Adipocyte (in vitro differentiated cells): ENCODE data around the gene PRELID2.

ENCODE experiments used
- DNase-seq: peaks from one replicate; pipeline ENCODE4 v3.0.0-alpha.2; 2015; ENCODE audit warnings: low read depth
- H3K27me3 ChIP-seq: replicated peaks from 2 replicates; pipeline ENCODE4 v1.7.0; 2013; ENCODE audit warnings: mild to moderate bottlenecking, low read length, moderate library complexity; ENCODE audit not compliant: control insufficient read depth, insufficient read depth
- H3K36me3 ChIP-seq: 2 replicates; pipeline ENCODE4 v1.7.0; 2013; ENCODE audit warnings: low read length, mild to moderate bottlenecking, moderate library complexity; ENCODE audit not compliant: control insufficient read depth, insufficient read depth, severe bottlenecking
- H3K4me1 ChIP-seq: 2 replicates; pipeline ENCODE4 v1.7.0; 2013; ENCODE audit warnings: mild to moderate bottlenecking, low read length, moderate library complexity; ENCODE audit not compliant: control insufficient read depth, insufficient read depth
- H3K4me3 ChIP-seq: 2 replicates; pipeline ENCODE4 v1.7.0; 2013; ENCODE audit warnings: mild to moderate bottlenecking, low read length, moderate library complexity
- H3K9ac ChIP-seq: 2 replicates; pipeline ENCODE4 v1.7.0; 2013; ENCODE audit warnings: mild to moderate bottlenecking, low read length, moderate library complexity
- H3K9me3 ChIP-seq: 2 replicates; pipeline ENCODE4 v1.7.0; 2013; ENCODE audit warnings: mild to moderate bottlenecking, low read length, moderate library complexity; ENCODE audit not compliant: control insufficient read depth

The PRELID2 gene

GRCh38 chr5:145856285-145856818 lies 21.2 kb upstream of the PRELID2 start:
- Histone ChIP-seq H3K9me3 (no peaks in the 10 kb centered on the region), H3K27me3 (no peaks in the 10 kb centered on the region), H3K9ac (peak overlapping the region; percentile 12), H3K4me1 (peaks cover 15% of the 10 kb centered on the region), H3K36me3 (no peaks in the 10 kb centered on the region), H3K4me3 (peak overlapping the region; percentile 34)
- DNase-seq, result no peak

- Histone ChIP-seq H3K4me3 (peak overlapping the region; percentile 34), H3K27me3 (no peaks in the 10 kb centered on the region), H3K9me3 (no peaks in the 10 kb centered on the region), H3K4me1 (peaks cover 16% of the 10 kb centered on the region), H3K36me3 (no peaks in the 10 kb centered on the region), H3K9ac (no peak overlapping the region)
- no peak for DNase-seq
Observed at GRCh38 chr5:145855763-145856267, 20.7 kb upstream of the PRELID2 start.

- Histone ChIP-seq H3K4me1 (peaks cover 18% of the 10 kb centered on the region), H3K9me3 (no peaks in the 10 kb centered on the region), H3K4me3 (no peak overlapping the region), H3K9ac (no peak overlapping the region), H3K27me3 (no peaks in the 10 kb centered on the region), H3K36me3 (no peaks in the 10 kb centered on the region)
- peak; percentile 64 for DNase-seq
Observed at GRCh38 chr5:145854651-145855258, 19.6 kb upstream of the PRELID2 start.

- H3K27me3 ChIP-seq, result no peaks in the 10 kb centered on the region
- H3K9me3 ChIP-seq, result no peaks in the 10 kb centered on the region
- DNase-seq, result no peak
- H3K9ac ChIP-seq, result no peak overlapping the region
- H3K4me3 ChIP-seq, result no peak overlapping the region
- H3K4me1 ChIP-seq, result peaks cover 14% of the 10 kb centered on the region
- H3K36me3 ChIP-seq, result no peaks in the 10 kb centered on the region
Observed at GRCh38 chr5:145853781-145854376, 18.7 kb upstream of the PRELID2 start.

GRCh38 chr5:145852990-145853389 lies 17.8 kb upstream of the PRELID2 start:
- no peaks in the 10 kb centered on the region for H3K36me3 ChIP-seq
- peaks cover 14% of the 10 kb centered on the region for H3K4me1 ChIP-seq
- DNase-seq, result no peak
- no peaks in the 10 kb centered on the region for H3K9me3 ChIP-seq
- H3K4me3 ChIP-seq, result no peak overlapping the region
- H3K9ac ChIP-seq, result no peak overlapping the region
- no peaks in the 10 kb centered on the region for H3K27me3 ChIP-seq

- H3K27me3 ChIP-seq, result no peaks in the 10 kb centered on the region
- no peak for DNase-seq
- H3K9me3 ChIP-seq, result no peaks in the 10 kb centered on the region
- no peaks in the 10 kb centered on the region for H3K36me3 ChIP-seq
- H3K4me3 ChIP-seq, result no peak overlapping the region
- no peak overlapping the region for H3K9ac ChIP-seq
- H3K4me1 ChIP-seq, result peaks cover 3% of the 10 kb centered on the region
Observed at GRCh38 chr5:145848854-145849253, 13.7 kb upstream of the PRELID2 start.

GRCh38 chr5:145847499-145848497 lies 12.7 kb upstream of the PRELID2 start:
- peak; percentile 59 for DNase-seq
- no peaks in the 10 kb centered on the region for H3K27me3 ChIP-seq
- H3K4me1 ChIP-seq, result peaks cover 3% of the 10 kb centered on the region

GRCh38 chr5:145846081-145846480 lies 10.9 kb upstream of the PRELID2 start:
- no peak for DNase-seq
- Histone ChIP-seq H3K27me3 (no peaks in the 10 kb centered on the region), H3K9me3 (no peaks in the 10 kb centered on the region), H3K36me3 (no peaks in the 10 kb centered on the region), H3K4me1 (peaks cover 3% of the 10 kb centered on the region), H3K9ac (no peak overlapping the region), H3K4me3 (no peak overlapping the region)

More at GRCh38 chr5:145847499-145848497, 12.7 kb upstream of the PRELID2 start:
- H3K36me3 ChIP-seq, result no peaks in the 10 kb centered on the region
- H3K9me3 ChIP-seq, result no peaks in the 10 kb centered on the region
- H3K4me3 ChIP-seq, result no peak overlapping the region
- no peak overlapping the region for H3K9ac ChIP-seq

- no peak overlapping the region for H3K9ac ChIP-seq
- no peaks in the 10 kb centered on the region for H3K27me3 ChIP-seq
- no peak overlapping the region for H3K4me3 ChIP-seq
- H3K4me1 ChIP-seq, result no peaks in the 10 kb centered on the region
- H3K36me3 ChIP-seq, result no peaks in the 10 kb centered on the region
- no peaks in the 10 kb centered on the region for H3K9me3 ChIP-seq
- no peak for DNase-seq
Observed at GRCh38 chr5:145841299-145841698, 6.2 kb upstream of the PRELID2 start.

GRCh38 chr5:145840458-145841132 lies 5.5 kb upstream of the PRELID2 start:
- H3K27me3 ChIP-seq, result no peaks in the 10 kb centered on the region
- no peak overlapping the region for H3K9ac ChIP-seq
- H3K4me1 ChIP-seq, result peaks cover 5% of the 10 kb centered on the region
- DNase-seq, result no peak
- no peaks in the 10 kb centered on the region for H3K36me3 ChIP-seq
- H3K9me3 ChIP-seq, result no peaks in the 10 kb centered on the region
- no peak overlapping the region for H3K4me3 ChIP-seq
